PC-3 (cell line): ENCODE measurements around the gene ELOVL5. TPM values are rescaled to one million over a fixed set of nuclear protein-coding genes. Genes with fewer than 3 reads are reported as not detected.

Experiments
- ATAC-seq: fragments of 200-7000 bp; cut with Tn5 transposase; 2 replicates; pipeline ENCODE4 v1.9.1; 2020; ENCODE audit warnings: mild to moderate bottlenecking, moderate library complexity
- BruUV-seq: library from RNA; stranded (reverse); fragments of 400-500 nt; replicated peaks from 2 replicates; lab custom pipeline; 2021; lab: Mats Ljungman, UMichigan
- CTCF ChIA-PET: fragments of 300-600 bp; sonication (Branson Sonifier 250); formaldehyde crosslinking; loops from one replicate; lab custom pipeline; 2022; ENCODE audit warnings: antibody characterized with exemption; lab: Charles Lee
- POLR2A ChIA-PET: fragments of 300-600 bp; sonication (Branson Sonifier 250); formaldehyde crosslinking; loops from one replicate; lab custom pipeline; 2022; ENCODE audit warnings: antibody characterized with exemption; ENCODE audit not compliant: unreplicated experiment; lab: Charles Lee
- DNase-seq: peaks from one replicate; pipeline ENCODE4 v3.0.0-alpha.2; 2015
- H2AFZ ChIP-seq: fragments of 300-600 bp; sonication (generic); 2 replicates; pipeline ENCODE4 v1.6.0; 2016; ENCODE audit warnings: antibody characterized with exemption, low read length
- H3F3A ChIP-seq: fragments of 300-600 bp; sonication (generic); one replicate; pipeline ENCODE4 v1.6.0; 2017; ENCODE audit warnings: antibody characterized with exemption, low read length, control low read depth, mild to moderate bottlenecking; ENCODE audit not compliant: unreplicated experiment
- H3K27ac ChIP-seq: fragments of 300-600 bp; sonication (generic); 2 replicates; pipeline ENCODE4 v1.5.1; 2016; ENCODE audit warnings: mild to moderate bottlenecking, low read length
- H3K27me3 ChIP-seq: fragments of 300-600 bp; sonication (generic); 2 replicates; pipeline ENCODE4 v1.6.1; 2016; ENCODE audit warnings: low read length, mixed read lengths
- H3K36me3 ChIP-seq: fragments of 300-600 bp; sonication (generic); 2 replicates; pipeline ENCODE4 v1.6.1; 2016; ENCODE audit warnings: low read depth, mixed run types, low read length, mixed read lengths
- H3K4me1 ChIP-seq: fragments of 300-600 bp; sonication (generic); 2 replicates; pipeline ENCODE4 v1.5.1; 2016; ENCODE audit warnings: low read length; ENCODE audit not compliant: insufficient read depth
- H3K4me2 ChIP-seq: fragments of 300-600 bp; sonication (generic); 2 replicates; pipeline ENCODE4 v1.6.0; 2016; ENCODE audit warnings: low read length
- H3K4me3 ChIP-seq: fragments of 300-600 bp; sonication (generic); 2 replicates; pipeline ENCODE4 v1.5.1; 2016; ENCODE audit warnings: mild to moderate bottlenecking, low read length, mixed read lengths
- H3K79me2 ChIP-seq: fragments of 300-600 bp; sonication (generic); 2 replicates; pipeline ENCODE4 v1.6.1; 2017; ENCODE audit warnings: low read length, mixed read lengths
- H3K9ac ChIP-seq: fragments of 300-600 bp; sonication (generic); 2 replicates; pipeline ENCODE4 v1.6.0; 2016; ENCODE audit warnings: mild to moderate bottlenecking, low read length
- H3K9me2 ChIP-seq: fragments of 300-600 bp; sonication (generic); replicated peaks from 2 replicates; pipeline ENCODE4 v1.6.1; 2016; ENCODE audit warnings: mixed run types, low read length, mixed read lengths
- H3K9me3 ChIP-seq: fragments of 300-600 bp; sonication (generic); 2 replicates; pipeline ENCODE4 v1.6.1; 2016; ENCODE audit warnings: low read length, mixed read lengths
- H4K20me1 ChIP-seq: fragments of 300-600 bp; sonication (generic); 2 replicates; pipeline ENCODE4 v1.6.1; 2016; ENCODE audit warnings: low read length, mixed read lengths
- CTCF ChIP-seq: fragments of 300-600 bp; sonication (generic); conservative IDR thresholded peaks from 2 replicates; pipeline ENCODE4 v1.5.1; 2017; ENCODE audit warnings: antibody characterized with exemption, low read depth, mild to moderate bottlenecking, low read length
- EZH2 ChIP-seq: fragments of 300-600 bp; sonication (generic); IDR thresholded peaks from one replicate; pipeline ENCODE4 v1.6.1; 2017; ENCODE audit warnings: antibody characterized with exemption, mild to moderate bottlenecking, low read length; ENCODE audit not compliant: unreplicated experiment
- EZH2phosphoT487 ChIP-seq: fragments of 300-600 bp; sonication (generic); IDR thresholded peaks from 2 replicates; pipeline ENCODE4 v1.6.1; 2018; ENCODE audit warnings: mild to moderate bottlenecking, antibody characterized with exemption, low read length, borderline replicate concordance
- intact Hi-C: fragments of 100-400 bp; cut with micrococcal nuclease; formaldehyde crosslinking; loops from 2 replicates; pipeline ENCODE4 v1.9.0; 2023
- total RNA-seq: library from RNA; depleted of rRNA; stranded (reverse); fragments of >200 nt; gene quantifications from 2 replicates; pipeline ENCODE4 v1.2.3, GENCODE V29; 2014

ELOVL5 gene
- total RNA-seq, 1 experiment from 2014 or later: 62.7 TPM

GRCh38 chr6:53273370-53273769 lies 75.4 kb downstream of the ELOVL5 start:
- intact Hi-C loops: no loop called here
- H3K4me1 ChIP-seq: no peaks in the 10 kb centered on the region
- ChIA-PET CTCF (no interaction called here), POLR2A (no interaction called here)
- H3K9me3 ChIP-seq: no peaks in the 10 kb centered on the region
- no peaks in the 10 kb centered on the region for H4K20me1 ChIP-seq
- no peaks in the 10 kb centered on the region for H3K27me3 ChIP-seq
- no peak overlapping the region for H3K4me3 ChIP-seq
- no peak overlapping the region for H3K27ac ChIP-seq
- no peak for ATAC-seq
- H3K36me3 ChIP-seq: peaks cover 43% of the 10 kb centered on the region
- H3K9ac ChIP-seq: no peak overlapping the region
- H3K4me2 ChIP-seq: no peak overlapping the region
- no peak for DNase-seq
- BruUV-seq: no TSS peak
- no peaks in the 10 kb centered on the region for H3K79me2 ChIP-seq
- H3K9me2 ChIP-seq: no peaks in the 10 kb centered on the region
- no peak overlapping the region for H2AFZ ChIP-seq
- no peaks in the 10 kb centered on the region for H3F3A ChIP-seq
- TF ChIP-seq EZH2phosphoT487 (no peak), CTCF (no peak), EZH2 (no peak)

GRCh38 chr6:53269827-53270226 lies 78.9 kb downstream of the ELOVL5 start:
- Histone ChIP-seq H3K4me3 (no peak overlapping the region), H3K9ac (no peak overlapping the region), H3K4me2 (no peak overlapping the region), H3F3A (no peaks in the 10 kb centered on the region), H3K79me2 (no peaks in the 10 kb centered on the region), H3K9me2 (no peaks in the 10 kb centered on the region), H3K27ac (no peak overlapping the region), H4K20me1 (no peaks in the 10 kb centered on the region), H2AFZ (no peak overlapping the region), H3K4me1 (no peaks in the 10 kb centered on the region), H3K27me3 (no peaks in the 10 kb centered on the region), H3K9me3 (no peaks in the 10 kb centered on the region), H3K36me3 (peaks cover 58% of the 10 kb centered on the region)
- TF ChIP-seq EZH2phosphoT487 (no peak), EZH2 (no peak), CTCF (no peak)
- DNase-seq (no peak), ATAC-seq (no peak)
- CTCF ChIA-PET: no interaction called here
- intact Hi-C loops: no loop called here
- BruUV-seq: no TSS peak
- POLR2A ChIA-PET: no interaction called here

DNA sequence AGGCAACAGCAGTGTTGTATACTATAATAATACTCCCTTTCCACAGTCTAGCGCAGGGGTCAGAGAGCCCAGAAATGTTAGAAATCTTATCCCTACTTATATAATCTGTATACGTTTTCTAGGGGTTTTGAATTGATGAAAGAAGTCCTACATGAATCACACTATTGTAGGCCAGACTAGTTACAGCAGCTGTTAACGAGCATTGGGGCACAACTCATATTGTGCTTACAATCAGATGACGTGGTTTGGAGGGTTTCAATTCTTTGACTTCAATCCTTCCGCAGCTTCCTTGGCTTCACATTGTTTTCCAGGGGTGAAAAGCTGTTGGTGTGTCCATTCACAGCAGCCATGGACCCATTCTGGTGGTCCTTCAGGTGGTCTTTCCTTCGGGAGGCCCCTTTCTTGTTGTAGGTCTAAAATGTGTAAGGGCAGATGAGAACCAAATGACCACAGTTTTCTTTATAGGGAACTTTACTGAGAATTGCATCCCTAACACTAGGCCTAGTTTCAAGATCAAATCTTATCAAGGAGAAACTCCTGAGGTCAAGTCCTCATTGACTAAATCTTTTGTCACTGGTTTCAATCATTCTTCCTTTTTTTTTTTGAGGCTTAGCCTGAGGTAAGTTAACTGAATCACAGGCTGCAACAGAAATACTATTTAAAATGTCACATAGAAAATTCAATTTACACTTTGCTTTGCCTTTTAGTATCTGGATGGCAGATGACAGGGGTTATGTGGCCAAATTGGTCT lies 79.7 kb downstream of the ELOVL5 start:
- DNase-seq (no peak), ATAC-seq (no peak)
- no peak for TF ChIP-seq EZH2phosphoT487
- TF ChIP-seq CTCF: no peak
- no peak for TF ChIP-seq EZH2
- Histone ChIP-seq H3K27me3 (no peaks in the 10 kb centered on the region), H3K36me3 (peaks cover 61% of the 10 kb centered on the region), H3K79me2 (no peaks in the 10 kb centered on the region), H3K4me3 (no peak overlapping the region), H3F3A (no peaks in the 10 kb centered on the region), H3K27ac (no peak overlapping the region), H3K9me2 (no peaks in the 10 kb centered on the region), H3K9ac (no peak overlapping the region), H3K4me1 (no peaks in the 10 kb centered on the region), H2AFZ (no peak overlapping the region), H4K20me1 (no peaks in the 10 kb centered on the region), H3K4me2 (no peak overlapping the region), H3K9me3 (no peaks in the 10 kb centered on the region)
- intact Hi-C loops: no loop called here
- ChIA-PET POLR2A (no interaction called here), CTCF (interaction anchor here (0.6 kb wide), 1 partner anchor 224 kb away, joined by 3 read pairs; no protein-coding TSS in a partner anchor)
- BruUV-seq: no TSS peak
